NCI-H1048 (cell line): Measurements from ENCODE around the gene F3.
"Not testable (repeated sequence)": the region's sequence is repeated elsewhere in the genome, so short reads cannot be mapped to it uniquely, and the experiment has no call there.

Experiments
- DNase-seq: peaks from one replicate; lab custom pipeline; 2025; lab: John Stamatoyannopoulos, UW

The F3 gene

DNA sequence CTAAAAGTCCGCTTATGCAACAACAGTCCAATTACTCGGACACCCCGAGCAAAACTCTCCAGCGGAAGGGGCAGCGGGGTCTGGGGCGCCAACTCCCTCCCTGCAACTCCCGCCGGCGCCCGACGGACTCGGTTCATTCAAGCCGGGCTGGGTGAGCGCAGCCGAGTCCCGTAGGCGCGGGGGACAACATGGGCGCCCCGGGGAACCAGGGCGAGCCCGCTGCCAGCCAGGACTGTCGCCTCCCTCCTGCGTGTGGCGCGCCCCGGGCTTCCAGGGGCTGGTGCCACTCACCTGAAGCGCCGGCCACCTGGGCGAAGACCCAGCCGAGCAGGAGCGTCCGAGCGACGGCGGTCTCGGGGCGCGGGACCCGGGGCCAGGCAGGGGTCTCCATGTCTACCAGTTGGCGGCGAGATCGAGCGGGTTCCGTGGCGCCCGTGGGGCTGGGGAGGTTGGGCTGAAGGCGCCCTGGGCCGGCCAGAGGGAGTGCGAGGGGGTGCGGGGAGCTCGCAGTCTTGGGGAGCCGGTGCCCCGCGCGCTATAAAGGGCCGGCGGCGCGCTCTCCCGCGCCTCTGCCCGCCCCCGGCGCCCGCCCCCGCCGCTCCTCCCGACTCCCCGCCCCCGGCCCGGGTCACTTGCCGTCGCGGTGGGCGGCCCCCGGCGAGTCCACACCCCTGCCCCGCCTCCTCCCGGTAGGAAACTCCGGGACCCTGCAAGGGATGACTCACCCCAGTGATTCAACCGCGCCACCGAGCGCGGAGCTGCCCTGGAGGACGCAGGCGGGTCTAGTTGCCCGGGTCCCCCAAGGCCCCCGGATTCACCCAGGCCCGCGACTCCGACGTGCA lies at the start of gene F3:
TSS of gene F3 (minus strand) at position 514 of the 842 bp plus-strand sequence. CDS start at position 391, 123 bp downstream.
- DNase-seq: peak; percentile 5

DNA sequence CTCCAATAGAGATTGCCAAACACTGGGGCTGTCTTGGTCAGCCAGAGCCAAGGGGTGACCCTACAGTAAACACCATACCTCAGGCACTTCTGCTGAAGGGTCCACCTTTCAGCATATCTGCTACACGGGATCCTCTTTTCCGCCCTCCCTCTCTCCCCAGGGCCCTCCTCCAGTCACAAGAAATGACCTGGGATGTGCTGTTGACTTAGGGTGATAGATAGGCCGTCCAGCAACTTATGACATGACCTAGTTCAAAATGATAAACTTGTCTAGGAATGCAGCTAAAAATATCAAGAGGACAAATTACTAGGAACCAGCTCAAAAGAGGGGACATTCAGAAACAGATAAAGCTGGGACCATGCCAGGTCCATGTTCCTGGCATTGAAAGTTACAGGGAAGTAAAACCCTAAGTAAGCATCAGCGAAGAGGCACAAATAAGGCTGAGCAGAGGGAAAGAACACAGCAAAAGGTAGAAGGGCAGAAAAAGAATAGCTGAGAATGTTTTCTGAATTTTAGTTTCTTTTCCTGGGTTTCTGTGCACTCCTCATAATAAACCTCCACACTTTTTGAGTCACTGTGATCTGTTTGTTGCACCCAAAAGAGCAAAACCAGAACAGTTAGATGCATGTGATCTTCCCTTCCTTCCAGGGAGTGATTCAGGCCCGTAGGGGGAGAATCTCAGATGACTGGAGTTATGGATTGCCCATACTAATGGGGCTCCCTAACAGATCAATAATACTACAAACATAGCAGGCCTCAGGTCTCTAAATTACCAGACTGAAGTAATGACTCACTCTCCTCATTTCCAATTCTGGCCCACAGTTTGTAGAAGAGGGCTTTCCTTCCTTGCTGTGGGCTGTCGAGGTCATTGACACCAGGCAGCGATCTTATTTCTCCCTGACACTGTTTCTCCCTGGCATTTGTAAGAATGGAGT lies 48.9 kb upstream of the F3 start:
- DNase-seq: no peak

DNA sequence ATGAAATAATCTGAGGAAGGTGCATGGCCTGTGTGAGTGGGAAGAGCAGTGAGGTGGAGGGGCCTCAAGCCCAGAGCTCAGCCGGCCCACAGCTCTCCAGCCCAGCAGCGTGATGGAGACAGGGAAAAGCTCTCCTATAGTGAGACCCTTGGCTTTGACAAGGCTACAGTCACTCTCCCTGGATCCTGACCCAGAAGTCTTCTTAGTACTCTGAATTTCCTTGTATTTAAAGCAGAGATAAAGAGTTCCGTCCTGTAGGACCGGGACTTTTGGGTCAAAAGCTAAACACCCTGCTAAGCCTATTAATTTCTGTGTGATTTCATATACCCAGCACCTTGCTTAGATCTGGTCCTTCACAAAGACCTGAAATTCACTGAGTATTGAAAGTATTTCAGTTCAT lies 48.2 kb upstream of the F3 start:
- no peak for DNase-seq

DNA sequence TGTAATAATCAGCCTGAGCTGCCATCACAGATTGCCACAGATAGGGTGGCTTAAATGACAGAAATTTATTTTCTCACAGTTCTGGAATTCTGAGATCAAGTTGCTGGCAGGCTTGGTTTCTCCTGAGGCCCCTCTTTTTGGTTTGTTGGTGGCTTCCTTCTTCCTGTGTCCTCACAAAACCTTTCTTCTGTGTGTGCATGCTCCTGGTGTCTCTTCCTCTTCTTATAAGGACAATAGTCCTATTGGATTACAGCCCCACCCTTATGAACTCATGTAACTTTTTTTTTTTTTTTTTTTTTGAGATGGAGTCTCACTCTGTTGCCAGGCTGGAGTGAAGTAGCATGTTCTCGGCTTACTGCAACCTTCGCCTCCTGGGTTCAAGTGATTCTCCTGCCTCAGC lies 41.0 kb upstream of the F3 start:
- no peak for DNase-seq

DNA sequence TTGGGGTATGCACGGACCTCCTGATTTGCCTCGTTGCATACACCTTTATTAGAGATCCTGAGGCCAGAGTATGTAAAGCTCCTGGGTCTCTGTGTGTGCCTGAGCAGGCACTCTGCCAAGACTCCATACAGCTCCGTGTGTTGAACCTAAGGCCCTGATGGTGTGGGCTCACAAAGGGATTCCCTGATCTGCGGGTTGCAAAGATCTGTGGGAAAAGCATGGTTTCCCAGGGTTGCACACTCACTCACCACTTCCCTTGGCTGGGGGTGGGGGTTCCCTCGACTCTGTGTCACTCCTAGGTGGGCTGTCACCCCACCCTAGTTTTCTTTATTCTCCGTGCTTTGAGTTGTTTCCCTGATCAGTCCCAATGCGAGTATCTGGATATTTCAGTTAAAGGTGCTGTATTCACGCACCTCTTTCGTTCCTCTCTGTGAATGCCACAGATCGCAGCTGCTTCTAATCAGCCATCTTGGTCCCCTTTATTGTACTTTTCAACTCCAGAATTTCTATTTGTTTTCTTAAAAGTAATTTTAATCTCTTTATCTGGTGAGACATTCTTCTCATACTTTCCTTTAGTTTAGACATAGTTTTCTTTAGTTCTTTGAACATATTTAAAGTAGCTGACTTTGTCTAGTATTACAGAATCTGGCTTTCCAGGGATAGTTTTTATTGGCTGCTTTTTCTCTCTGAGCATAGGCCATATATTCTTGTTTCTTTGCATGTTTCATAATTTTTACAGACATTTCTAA lies 39.0 kb upstream of the F3 start:
- DNase-seq: no peak

DNA sequence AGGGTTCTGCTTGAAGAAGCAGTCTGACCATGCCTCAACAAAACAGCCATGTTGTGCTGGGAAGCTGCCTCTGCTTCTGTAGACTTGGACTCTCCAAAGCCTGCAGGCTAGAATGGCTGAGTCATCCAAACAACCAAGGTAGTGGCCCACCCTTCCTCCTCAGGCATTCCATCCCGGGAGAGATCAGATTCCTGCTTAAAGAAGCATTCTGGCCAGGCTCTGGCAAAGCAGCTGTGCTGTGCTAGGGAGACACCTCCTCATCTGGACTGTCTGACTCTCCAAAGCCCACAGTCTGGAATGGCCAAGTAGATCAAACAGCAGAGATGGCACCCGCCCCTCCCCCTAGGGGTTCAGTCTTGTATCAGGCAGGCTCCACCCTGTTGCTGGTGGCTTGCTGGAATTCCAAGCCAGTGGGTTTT lies 38.3 kb upstream of the F3 start:
- DNase-seq: no peak

DNA sequence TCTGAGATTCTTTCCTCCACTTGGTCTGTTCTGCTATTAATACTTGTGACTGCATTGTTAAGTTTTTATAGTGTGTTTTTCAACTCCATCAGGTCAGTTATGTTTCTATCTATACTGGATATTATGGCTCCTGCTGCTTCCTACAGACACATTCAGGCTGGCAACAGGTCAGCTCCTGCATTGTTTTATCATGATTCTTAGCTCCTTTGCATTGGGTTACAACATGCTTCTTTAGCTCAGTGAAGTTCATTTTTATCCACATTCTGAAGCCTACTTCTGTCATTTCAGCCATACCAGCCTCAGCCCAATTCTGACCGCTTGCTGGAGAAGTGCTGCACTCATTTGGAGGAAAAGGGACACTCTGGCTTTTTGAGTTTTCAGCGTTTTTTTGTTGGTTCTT lies 37.3 kb upstream of the F3 start:
- no peak for DNase-seq

DNA sequence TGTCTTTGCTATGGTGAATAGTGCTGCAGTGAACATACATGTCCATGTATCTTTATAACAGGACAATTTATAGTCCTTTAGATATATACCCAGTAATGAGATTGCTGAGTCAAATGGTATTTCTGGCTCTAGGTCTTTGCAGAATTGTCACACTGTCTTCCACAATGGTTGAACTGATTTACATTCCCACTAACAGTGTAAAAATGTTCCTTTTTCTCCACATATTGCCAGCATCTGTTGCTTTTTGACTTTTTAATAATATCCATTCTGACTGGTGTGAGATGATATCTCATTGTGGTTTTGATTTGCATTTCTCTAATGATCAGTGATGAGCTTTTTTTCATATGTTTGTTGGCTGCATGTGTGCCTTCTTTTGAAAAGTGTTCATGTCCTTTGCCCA lies 32.4 kb upstream of the F3 start:
- DNase-seq: not testable (repeated sequence)

DNA sequence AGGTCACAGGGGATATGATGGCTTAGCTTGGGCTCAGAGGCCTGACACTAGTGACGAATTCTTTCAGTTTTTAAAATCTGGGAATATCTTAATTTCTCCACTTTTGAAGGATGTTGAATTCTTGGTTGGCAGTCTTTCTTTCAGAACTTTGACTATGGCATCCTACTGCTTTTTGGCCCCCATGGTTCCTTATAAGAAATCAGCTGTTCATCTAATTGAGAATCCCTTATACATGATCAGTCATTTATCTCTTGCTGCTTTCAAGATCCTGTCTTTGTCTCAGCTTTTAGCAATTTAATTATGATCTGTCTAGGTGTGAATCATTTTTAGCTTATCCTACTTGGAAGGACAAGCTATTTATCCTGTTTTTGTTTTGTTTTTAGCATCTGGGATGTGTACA lies 31.2 kb upstream of the F3 start:
- no peak for DNase-seq

DNA sequence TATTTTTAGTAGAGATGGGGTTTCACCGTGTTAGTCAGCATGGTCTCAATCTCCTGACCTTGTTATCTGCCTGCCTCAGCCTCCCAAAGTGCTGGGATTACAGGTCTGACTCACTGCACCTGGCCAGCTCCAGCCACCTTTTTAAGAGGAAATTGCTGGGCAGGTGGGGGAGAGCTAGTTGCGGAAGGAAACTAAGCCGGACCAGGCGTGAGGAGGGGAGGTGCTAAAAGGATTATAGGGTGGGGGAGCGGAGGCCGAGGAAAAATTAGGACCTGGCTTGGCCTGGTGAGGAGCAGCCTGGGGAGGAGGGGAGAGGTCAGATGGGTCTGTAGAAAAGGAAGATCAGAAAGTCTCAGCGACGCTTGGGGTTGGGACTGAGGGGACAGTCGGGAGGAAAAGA lies 29.4 kb upstream of the F3 start:
- DNase-seq: not testable (repeated sequence)

DNA sequence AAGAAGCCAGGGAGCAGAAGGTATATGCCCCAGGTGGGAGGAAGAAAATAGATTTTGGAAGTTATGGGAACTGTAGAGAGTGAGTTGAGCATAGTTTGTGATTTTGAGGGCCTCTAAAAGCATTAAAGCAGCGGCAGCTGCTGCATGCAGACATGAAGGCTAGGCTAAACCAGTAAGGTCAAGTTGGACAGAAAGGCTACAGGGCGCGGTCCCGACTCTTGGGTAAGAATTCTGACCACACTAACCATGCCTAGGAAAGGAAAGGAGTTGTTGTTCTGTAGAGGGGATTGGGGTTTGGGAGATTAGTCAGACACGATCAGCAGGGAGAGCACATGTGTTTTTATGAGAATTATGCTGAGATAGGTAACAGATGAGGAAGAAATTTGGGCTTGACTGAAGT lies 27.2 kb upstream of the F3 start:
- not testable (repeated sequence) for DNase-seq

DNA sequence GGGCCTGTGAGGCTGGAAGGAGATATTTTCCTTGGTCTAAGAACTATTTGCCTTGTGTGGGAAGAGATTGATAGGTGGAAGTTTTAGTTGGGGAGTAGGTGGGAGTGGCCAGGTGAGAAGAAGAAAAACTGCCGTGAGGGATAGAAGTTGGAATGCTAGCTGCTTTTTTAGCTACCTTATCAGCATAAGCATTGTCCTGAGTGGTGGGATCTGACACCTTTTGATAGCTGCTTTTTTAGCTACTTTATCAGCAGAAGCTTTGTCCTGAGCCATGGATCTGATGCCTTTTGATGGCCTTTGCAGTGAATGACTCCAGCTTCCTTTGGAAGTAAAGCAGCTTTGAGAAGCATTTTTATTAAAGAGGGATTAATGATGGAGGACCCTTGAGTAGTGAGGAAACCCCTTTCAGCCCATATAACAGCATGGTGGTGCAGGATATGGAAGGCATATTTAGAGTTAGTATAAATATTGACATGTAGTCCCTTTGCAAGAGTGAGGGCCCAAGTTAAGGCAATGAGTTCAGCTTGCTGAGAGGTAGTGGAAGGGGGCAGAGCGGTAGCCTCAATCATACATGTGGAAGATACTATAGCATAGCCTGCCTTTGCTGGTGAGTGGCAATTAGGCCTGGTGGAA lies 26.5 kb upstream of the F3 start:
- not testable (repeated sequence) for DNase-seq

DNA sequence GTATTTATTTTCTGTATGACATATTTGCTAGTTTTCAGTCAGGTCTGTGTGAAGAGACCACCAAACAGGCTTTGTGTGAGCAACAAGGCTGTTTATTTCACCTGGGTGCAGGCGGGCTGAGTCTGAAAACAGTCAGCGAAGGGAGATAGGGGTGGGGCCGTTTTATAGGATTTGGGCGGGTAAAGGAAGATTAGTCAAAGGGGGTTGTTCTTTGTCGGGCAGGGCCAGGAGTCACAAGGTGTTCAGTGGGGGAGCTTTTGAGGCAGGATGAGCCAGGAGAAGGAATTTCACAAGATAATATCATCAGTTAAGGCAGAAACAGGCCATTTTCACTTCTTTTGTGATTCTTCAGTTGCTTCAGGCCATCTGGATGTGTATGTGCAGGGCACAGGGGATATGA lies 24.9 kb upstream of the F3 start:
- not testable (repeated sequence) for DNase-seq

DNA sequence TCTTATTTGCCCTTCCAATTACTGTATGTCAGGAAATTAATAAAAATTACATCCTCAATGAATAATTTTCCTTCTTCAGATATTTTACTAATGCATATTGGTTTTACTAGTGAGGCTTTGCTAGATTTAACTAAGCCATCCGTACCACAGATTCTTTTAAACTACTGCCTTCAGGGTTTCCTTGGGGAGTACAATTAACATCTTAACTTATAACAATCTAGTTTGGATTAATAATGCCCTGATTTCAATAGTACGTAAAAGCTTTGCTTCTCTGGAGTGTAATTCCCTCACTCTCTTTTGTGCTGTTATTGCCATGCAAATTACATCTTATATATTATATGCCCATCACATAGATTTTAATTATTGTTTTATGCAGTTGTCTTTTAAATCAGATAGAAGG lies 24.3 kb upstream of the F3 start:
- DNase-seq: no peak

DNA sequence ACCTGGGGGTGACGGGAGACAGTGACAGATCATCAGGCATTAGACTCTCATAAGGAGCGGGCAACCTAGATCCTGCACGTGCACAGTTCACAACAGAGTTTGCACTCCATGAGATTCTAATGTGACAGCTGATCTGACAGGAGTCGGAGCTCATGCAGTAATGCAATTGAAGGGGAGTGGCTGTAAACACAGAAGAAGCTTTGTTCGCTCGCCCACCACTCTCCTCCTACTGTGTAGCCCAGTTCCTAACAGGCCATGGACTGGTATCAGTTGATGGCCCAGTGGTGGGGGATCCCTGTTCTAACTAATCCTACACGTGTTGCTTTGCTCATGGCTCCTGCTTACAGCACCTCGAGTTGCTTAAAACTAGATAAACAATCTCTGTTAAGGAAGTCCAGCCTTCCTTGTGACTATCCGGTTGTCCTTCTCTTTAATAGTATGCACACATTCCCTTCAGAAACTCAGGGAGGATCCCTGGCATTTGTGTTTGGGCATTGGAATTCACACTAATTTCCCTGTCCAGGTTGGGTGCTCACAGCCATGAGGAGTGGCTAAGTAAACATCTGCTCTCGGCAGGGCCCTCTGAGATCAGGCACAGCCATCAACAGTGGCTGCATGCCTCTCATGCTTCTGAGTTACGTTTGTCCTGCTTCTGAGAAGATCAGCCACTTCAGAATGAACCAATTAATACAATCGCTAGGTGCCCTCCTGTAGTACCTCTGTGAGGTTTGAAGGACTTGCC lies 21.1 kb upstream of the F3 start:
- DNase-seq: no peak

DNA sequence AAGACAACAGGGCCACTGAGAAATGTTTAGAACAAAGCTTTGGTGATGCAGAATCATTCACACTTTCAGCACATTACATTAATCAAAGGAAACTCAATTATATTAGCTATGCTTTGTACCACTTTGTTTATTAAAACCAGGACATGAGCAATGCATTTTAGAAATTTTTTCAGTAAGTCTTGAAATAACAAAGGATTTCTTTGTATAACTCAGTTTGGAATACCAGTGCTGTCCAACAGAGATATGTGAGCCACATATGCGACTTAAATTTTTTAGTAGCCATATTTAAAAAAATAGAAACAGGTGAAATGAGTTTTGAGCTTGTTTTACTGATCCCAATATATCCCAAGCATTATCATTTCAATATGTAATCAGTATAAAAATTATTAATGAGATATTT lies 18.8 kb upstream of the F3 start:
- DNase-seq: no peak

DNA sequence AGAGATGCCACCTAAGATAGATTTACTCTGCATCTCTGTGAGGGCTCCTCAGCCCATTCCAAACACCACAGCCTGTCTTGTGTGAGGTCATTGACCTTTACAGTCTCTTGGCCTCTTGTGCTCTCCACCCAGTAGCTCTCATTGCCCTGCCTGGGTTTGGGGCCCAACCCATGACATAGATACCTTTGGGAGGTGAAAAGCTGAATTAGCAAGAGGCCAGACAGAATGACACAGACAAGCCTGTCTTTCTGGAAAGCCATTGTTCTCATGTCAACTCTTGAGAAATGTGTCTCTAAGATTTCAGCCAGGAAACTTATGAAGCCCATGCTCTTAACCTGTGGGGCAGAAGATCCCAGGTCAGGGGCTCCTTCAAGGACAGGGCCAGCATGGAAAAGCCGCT lies 18.4 kb upstream of the F3 start:
- no peak for DNase-seq

DNA sequence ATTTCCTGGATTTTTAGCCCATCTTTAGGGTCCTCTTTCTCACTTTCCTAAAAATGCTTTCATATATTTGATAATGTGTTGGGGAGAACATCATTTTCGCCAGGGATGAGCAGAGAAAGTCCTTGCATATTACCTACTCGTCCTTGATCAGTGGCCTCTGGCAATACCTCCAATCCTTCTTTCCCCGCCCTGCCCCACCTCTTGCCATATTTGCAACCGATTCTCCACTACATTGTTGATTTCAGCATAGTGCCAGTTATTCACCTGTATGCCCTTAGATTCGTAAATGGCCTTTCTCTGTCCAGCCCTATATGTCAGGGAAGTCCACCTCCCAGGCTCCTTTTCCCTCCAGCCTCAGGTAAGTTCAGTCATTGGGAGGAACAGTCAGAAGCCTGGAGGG lies 13.5 kb upstream of the F3 start:
- no peak for DNase-seq

DNA sequence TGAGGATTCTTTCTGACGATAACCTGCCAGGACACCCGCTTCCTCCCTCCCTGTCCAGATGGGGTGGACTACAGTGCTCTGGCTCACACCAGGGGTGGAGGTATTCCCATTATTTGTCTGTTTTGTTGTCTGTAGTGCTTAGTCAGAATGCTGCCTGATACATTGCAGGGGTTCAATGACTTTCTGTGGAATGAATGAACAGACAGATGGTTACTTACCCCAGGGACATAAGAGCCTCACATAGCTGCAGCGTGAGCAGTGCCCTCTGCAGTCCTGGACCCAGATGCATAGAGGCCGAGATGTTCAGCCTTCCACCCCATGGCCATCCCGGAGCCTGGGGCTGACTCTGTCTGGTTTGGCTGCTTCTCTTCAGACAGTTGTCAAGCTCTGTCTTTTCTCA lies 13.0 kb upstream of the F3 start:
- no peak for DNase-seq

DNA sequence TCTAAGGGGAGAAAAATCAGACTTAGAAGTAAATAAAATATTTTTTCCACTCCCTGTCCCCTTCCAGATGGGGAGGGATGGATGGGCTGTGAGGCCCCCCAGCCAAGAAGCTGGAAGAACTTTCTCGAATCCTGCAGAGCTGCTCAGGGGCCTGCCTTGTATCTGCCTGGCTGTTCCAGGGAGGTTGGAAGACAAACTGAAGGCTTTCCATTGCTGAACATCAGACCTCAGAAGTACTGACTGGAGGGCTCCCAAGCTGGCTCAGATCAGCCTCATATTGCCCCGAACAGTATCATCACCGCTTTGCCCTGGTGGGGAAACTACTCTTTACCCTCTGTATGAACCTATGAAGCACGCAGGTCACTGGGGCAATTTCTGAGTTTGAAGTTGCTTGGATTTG lies 12.4 kb upstream of the F3 start:
- no peak for DNase-seq

DNA sequence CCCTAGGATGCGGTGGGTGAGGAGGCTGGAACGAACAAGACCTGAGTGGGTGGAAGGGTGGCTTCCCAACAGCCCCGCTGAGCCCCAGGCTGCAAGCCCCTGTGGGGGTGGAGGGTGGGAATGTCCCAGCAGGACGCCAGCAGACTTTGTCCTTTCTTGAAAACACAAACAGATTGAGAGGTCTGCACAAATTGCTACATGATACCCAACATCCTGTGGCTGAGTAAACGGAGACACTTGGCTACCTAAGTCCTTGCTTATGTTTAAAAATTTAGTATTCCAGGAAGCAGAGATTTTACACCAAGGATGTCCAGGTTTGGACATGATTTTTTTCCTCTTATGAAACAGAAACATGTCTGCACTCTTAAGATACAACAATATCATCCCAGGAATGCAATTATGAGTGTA lies 11.8 kb upstream of the F3 start:
- no peak for DNase-seq
